ENCODE data around the gene STK38L.
A peak's percentile ranks its signal among the peaks of the same experiment; 100 is the strongest.

Gene STK38L

DNA sequence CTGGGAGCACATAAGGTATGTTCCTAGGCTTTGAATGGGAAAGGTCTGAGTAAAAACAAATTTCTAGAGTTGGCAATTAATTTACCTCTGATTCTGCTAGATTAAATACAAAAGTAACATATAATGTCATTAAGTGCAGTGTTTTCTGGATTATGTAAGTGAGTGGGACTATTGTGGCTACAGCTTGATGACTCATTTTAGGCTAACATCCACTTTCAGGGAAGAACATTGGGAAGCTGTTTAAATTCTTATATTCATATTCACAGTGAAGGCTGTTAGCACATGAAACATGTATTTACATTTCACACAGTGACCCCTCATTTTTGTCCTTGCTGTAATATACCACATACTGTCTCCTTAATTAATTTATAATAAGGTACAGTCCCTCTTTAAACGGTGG, 75.3 kb downstream of the STK38L start:
- DNase-seq (ENCODE audit: low read depth) = peak; percentile 82

- no peak for DNase-seq (ENCODE audit: low read depth)
These were observed 75.8 kb downstream of the STK38L start for GRCh38 chr12:27319848-27320247.

DNA sequence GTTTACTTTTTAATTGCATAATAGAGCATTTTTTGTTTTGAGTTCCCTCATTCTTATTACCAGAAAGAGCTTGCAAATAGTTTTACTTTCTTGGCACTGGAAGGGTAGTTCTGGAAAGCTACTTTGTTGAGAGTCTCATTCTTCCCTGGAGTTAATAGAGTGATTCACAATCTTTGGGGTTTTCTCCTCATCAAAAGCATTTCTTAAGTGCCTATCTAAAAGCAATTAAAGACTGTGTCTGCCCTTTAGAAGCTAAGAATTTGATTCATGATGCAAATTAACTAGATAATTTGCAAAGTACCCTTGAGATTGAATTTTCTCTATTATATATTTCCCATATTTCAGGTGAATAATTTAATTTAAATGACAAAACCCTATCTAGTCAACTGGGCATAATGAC, 80.4 kb downstream of the STK38L start:
- no peak for DNase-seq (ENCODE audit: low read depth)

DNA sequence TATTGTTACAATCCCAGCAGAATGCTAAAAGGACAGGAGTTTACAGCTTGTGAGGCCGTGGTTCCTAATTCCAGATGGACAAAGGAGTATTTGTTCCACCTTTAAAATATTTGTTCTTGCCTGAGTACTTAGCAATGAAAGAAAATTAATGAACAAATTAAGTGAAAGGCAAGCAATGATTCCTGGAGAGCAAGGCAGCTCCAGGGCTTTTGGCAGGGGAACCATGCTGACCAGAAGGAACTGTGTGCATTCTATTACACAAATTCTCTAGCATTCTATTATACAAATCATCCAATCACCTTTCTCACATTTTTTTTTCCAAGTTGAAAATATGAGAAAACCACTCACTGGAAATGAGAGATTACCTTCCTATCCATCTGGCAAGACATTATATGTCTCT, 86.8 kb downstream of the STK38L start:
- peak; percentile 23 for DNase-seq (ENCODE audit: low read depth)

DNA sequence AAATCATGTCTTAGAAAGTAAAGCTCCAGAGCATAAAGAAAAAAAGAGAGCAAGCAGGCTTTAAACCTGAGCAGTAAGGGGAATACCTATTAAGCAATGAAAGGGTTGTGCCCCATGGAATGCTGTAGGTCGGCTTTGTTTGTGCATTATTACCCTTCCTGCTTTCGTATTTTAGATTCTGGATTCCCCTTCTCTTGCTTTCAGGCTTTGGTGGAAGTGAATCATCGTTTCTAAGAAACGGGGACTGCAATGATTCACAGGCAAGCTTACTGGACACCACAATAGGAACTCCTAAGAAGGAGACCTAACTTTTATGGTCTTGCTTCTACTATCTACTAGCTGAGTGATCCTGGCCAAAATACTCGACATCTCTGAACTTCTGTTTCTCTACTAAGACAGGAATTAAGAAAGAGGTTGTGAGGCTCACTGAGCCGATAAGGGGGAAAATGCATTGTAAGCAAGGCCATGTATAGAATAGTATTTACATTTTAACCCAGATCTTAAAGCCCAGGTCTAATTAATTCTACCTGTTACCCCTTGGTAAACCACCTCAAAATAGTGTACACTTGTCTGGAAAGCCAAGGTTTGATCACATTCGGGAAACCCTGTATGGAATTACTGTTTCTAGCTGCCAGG, 87.3 kb downstream of the STK38L start:
- peak; percentile 95 for DNase-seq (ENCODE audit: low read depth)

DNA sequence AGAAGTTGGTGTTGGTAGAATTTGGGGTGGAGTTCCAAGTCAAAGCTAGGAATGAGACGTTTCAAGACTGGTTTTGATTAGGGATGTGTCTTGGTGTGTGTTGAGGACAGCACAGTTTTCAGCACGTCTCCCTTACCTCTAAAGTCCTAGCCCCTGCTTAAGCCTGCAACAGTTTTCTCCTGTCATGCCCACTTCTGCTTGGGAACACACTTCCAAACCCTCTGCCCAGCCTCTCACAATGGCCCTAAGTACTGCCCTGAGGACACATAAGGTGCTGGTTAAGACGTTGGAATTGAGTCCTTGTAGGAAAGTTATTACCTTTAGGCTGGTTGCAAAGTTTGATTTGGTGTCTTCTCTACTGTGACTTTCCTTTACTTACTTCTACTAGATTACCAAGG, 87.8 kb downstream of the STK38L start:
- DNase-seq (ENCODE audit: low read depth) = peak; percentile 16

DNA sequence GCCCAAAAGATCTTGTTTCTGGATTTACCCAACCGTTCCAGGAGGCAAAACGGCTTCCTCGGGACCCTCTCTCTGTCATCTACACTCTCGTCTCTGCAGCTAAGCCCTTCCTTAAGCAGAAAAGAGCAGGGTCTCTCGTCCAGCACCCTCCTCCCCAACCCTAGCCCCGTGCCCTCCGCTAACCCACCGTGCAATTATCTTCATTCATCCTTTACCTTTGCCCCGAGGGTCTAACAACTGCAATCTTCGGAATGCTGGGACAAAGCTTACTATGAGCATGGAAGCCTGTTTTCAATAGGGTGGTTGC, 88.3 kb downstream of the STK38L start:
- DNase-seq (ENCODE audit: low read depth) = no peak

GRCh38 chr12:27332714-27333402, 88.8 kb downstream of the STK38L start, which contains the start of gene BMAL2:
BMAL2 (plus strand) TSS chr12:27332836; CDS start chr12:27333073, 237 bp downstream.
- DNase-seq (ENCODE audit: low read depth) = peak; percentile 68

GRCh38 chr12:27333403-27334009, 89.4 kb downstream of the STK38L start:
- peak; percentile 57 for DNase-seq (ENCODE audit: low read depth)

- peak; percentile 45 for DNase-seq (ENCODE audit: low read depth)
These were observed 90.1 kb downstream of the STK38L start for GRCh38 chr12:27334042-27334720.

DNA sequence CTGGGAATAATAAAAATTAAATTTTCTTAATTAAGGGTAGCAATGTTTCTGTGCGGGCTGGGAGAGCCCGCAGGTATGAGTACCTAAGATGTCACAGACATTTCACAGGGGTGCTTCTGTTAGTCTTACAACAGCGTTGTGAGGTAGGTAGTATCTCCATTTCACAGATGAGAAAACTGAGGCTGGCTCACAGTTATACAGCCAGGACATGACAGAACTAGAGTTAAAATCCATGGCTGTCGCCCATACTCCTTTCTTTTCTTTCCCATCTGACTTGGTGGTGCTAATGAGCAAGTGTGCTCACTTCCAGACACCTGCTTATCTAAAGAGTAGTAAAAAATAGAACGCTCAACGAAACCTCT, 90.6 kb downstream of the STK38L start:
- DNase-seq (ENCODE audit: low read depth) = no peak

DNA sequence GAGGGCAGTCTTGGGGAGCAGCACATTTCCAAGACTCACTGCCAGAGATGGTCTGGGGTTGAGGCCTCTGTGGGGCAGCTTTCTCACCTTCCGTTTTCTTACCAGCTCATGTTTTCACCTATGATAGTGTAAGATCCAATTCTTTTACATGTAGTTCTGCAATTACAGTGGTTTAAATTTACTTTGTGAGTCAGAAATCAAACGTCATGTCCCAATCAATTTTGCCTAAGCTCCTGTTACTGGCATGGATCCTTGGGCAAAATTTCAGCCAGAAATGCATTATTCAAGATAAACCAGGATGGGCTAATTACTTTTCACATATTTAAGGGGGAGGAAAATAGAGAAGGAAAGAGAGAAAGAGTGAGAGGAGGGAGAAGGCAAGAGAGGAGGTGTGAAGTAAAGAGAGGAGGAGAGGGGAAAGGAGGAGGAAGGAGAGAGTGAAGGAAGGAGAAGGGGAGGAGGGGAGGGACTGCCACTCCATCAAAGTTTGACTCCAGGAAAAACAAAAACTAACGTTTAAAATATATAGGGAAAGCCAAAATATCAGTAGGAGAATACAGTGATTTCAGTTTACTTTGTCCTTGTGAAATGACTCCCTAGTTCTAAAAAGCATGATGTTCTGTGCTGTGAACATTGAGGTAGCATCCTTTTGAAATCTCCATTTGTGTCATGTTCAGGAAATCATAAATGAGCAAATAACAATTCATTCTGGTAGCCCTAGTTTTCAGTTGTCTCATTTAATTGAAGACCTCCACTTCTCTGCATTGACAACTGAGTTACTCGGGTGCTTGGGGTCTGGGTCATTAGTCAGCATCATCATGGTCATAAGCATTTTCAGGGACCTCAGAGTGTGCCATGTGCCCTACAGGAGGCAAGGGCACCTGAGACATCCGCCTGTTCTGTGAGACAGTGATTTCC, 91.5 kb downstream of the STK38L start:
- DNase-seq (ENCODE audit: low read depth) = no peak

DNA sequence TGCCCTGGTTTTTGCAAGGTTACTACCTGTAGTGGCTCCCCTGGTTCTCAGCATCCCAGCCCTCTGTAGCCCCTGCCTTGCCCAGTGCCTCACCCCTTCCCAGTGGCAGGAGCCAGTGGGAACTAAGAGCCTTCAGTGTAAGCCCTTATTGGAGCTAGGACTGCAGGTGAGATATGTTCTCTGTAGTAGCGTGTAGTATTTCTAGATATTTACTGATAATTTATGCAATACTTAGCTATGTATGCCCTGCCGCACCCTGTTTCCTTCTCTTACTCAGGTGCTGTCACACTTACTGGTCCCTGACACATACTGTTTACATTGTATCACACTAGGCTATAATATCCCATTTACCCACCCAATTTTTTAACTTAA, 92.2 kb downstream of the STK38L start:
- no peak for DNase-seq (ENCODE audit: low read depth)

- DNase-seq (ENCODE audit: low read depth) = no peak
These were observed 93.3 kb downstream of the STK38L start for GRCh38 chr12:27337376-27337775.

GRCh38 chr12:27338473-27338872, 94.4 kb downstream of the STK38L start:
- no peak for DNase-seq (ENCODE audit: low read depth)

DNA sequence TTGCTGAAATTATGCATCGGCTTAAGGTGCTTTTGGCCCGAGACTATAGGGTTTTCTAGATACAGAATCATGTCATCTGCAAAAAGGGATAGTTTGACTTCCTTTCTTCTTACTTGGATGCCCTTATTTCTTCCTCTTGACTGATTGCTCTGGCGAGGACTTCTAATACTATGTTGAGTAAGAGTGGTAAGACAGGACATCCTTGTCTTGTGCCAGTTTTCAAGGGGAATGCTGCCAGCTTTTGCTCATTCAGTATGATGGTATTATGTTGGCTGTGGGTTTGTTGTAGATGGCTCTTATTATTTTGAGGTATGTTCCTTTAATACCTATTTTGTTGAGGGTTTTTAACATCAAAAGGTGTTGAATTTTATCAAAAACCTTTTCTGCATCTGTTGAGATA, 96.9 kb downstream of the STK38L start:
- no peak for DNase-seq (ENCODE audit: low read depth)

GRCh38 chr12:27342536-27342935, 98.5 kb downstream of the STK38L start:
- DNase-seq (ENCODE audit: low read depth) = peak; percentile 22

- peak; percentile 97 for DNase-seq (ENCODE audit: low read depth)
These were observed 99.3 kb downstream of the STK38L start for GRCh38 chr12:27343255-27344000.

DNA sequence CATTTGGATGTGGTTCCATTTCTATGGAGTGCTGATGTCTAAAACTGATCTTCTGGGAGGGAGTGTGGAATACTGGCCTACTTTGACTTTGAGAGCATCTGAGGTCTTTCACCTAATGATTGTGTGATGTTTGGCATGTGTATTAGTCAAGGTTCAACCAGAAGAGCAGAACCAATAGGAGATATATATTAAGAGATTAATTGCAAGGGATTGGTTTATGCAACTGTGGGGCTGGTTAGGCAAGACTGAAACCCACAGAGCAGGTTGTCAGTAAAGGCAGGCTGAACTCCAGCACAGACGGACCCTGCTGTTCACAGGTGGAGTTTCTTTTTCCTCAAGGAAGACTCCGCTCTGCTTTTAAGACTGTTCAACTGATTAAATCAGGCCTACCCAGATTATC, 100.2 kb downstream of the STK38L start:
- DNase-seq (ENCODE audit: low read depth) = no peak

- DNase-seq (ENCODE audit: low read depth) = no peak
These were observed 100.7 kb downstream of the STK38L start for GRCh38 chr12:27344760-27345159.

GRCh38 chr12:27345376-27345775, 101.3 kb downstream of the STK38L start:
- DNase-seq (ENCODE audit: low read depth) = no peak

Measured in ELR (cell line).